OCI-LY1 (cell line): ENCODE data around the gene BMERB1.

ENCODE experiments used
- H2AFZ ChIP-seq: fragments of 200-600 bp; sonication (generic), shearing (Covaris generic); 2 replicates; pipeline ENCODE4 v1.6.0; 2014; ENCODE audit warnings: antibody characterized with exemption, mild to moderate bottlenecking, low read length
- H3F3A ChIP-seq: fragments of 200-600 bp; sonication (generic), shearing (Covaris generic); 2 replicates; pipeline ENCODE4 v1.6.0; 2014; ENCODE audit warnings: mild to moderate bottlenecking, antibody characterized with exemption, low read length, moderate library complexity; ENCODE audit not compliant: insufficient read depth
- H3K27ac ChIP-seq: fragments of 200-600 bp; sonication (generic); 2 replicates; pipeline ENCODE4 v1.5.1; 2014; ENCODE audit warnings: low read length, mixed run types, mild to moderate bottlenecking, low read depth; ENCODE audit not compliant: poor library complexity, severe bottlenecking
- H3K27me3 ChIP-seq: fragments of 200-600 bp; sonication (generic); 2 replicates; pipeline ENCODE4 v1.6.0; 2014; ENCODE audit warnings: antibody characterized with exemption, mild to moderate bottlenecking, low read length, moderate library complexity; ENCODE audit not compliant: insufficient read depth
- H3K36me3 ChIP-seq: fragments of 200-600 bp; sonication (generic); 2 replicates; pipeline ENCODE4 v1.6.1; 2014; ENCODE audit warnings: mild to moderate bottlenecking, antibody characterized with exemption, low read length, moderate library complexity, mixed read lengths; ENCODE audit not compliant: insufficient read depth
- H3K4me1 ChIP-seq: fragments of 200-600 bp; sonication (generic); 2 replicates; pipeline ENCODE4 v1.5.1; 2014; ENCODE audit warnings: mild to moderate bottlenecking, low read length, moderate library complexity; ENCODE audit not compliant: insufficient read depth, severe bottlenecking
- H3K4me2 ChIP-seq: fragments of 200-600 bp; sonication (generic), shearing (Covaris generic); 2 replicates; pipeline ENCODE4 v1.6.1; 2014; ENCODE audit warnings: low read length
- H3K4me3 ChIP-seq: fragments of 200-600 bp; sonication (generic); 2 replicates; pipeline ENCODE4 v1.5.1; 2014; ENCODE audit warnings: low read length, low read depth, mild to moderate bottlenecking, mixed read lengths; ENCODE audit not compliant: poor library complexity, severe bottlenecking
- H3K79me2 ChIP-seq: fragments of 200-600 bp; shearing (Covaris generic); 2 replicates; pipeline ENCODE4 v1.6.1; 2016; ENCODE audit warnings: mixed run types, low read length, mixed read lengths; ENCODE audit not compliant: insufficient read depth
- H3K9ac ChIP-seq: fragments of 200-600 bp; sonication (generic), shearing (Covaris generic); 2 replicates; pipeline ENCODE4 v1.6.1; 2014; ENCODE audit warnings: mild to moderate bottlenecking, low read length, mixed read lengths
- H3K9me2 ChIP-seq: fragments of 200-600 bp; sonication (generic), shearing (Covaris generic); 2 replicates; pipeline ENCODE4 v1.6.1; 2014; ENCODE audit warnings: low read depth, mild to moderate bottlenecking, low read length, mixed read lengths
- H3K9me3 ChIP-seq: fragments of 200-600 bp; shearing (Covaris generic); 2 replicates; pipeline ENCODE4 v1.6.1; 2014; ENCODE audit warnings: low read length, mixed read lengths
- H4K20me1 ChIP-seq: fragments of 200-600 bp; sonication (generic), shearing (Covaris generic); 2 replicates; pipeline ENCODE4 v1.6.0; 2016; ENCODE audit warnings: mild to moderate bottlenecking, low read length; ENCODE audit not compliant: insufficient read depth
- EZH2 ChIP-seq: fragments of 200-600 bp; sonication (generic), shearing (Covaris generic); IDR thresholded peaks from 2 replicates; pipeline ENCODE4 v1.8.0; 2017; ENCODE audit warnings: borderline replicate concordance, mixed run types, mild to moderate bottlenecking, antibody characterized with exemption, low read length, moderate library complexity, mixed read lengths
- TF ChIP-seq, protein P1 (sequence below): fragments of 200-600 bp; sonication (generic), shearing (Covaris generic); IDR thresholded peaks from 2 replicates; pipeline ENCODE4 v1.5.1; 2017; ENCODE audit warnings: mild to moderate bottlenecking, antibody characterized with exemption, low read length, moderate library complexity, mixed read lengths

Gene BMERB1

DNA sequence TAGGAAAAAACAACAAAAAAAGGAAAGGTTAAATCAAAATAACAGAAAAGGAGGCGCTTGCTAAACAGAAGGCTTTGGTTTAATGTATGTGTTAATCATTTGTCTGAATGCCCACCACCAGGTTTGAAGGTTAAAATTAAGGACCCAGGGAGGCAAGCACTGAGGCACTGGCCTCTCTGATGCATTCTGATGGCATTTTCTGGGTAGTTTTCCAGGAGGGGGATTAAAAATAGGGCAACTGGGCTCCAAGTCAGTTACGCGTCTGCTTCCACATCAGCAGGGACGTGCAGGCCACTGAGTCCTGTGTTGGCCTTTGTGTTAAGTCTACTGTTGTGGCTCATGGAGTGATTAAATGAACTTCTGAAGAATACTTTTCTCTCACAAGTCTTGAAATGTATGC is 181.6 kb downstream of the BMERB1 start:
- Histone ChIP-seq H3K27ac (no peak overlapping the region), H3F3A (no peaks in the 10 kb centered on the region), H3K4me3 (no peak overlapping the region), H3K79me2 (no peaks in the 10 kb centered on the region), H3K4me2 (no peak overlapping the region), H3K4me1 (no peaks in the 10 kb centered on the region), H3K36me3 (peaks cover 90% of the 10 kb centered on the region), H3K27me3 (no peaks in the 10 kb centered on the region), H3K9me3 (no peaks in the 10 kb centered on the region), H3K9ac (no peak overlapping the region), H3K9me2 (no peaks in the 10 kb centered on the region), H2AFZ (no peak overlapping the region), H4K20me1 (no peaks in the 10 kb centered on the region)
- no peak for TF ChIP-seq EZH2
- TF ChIP-seq, protein P1, sequence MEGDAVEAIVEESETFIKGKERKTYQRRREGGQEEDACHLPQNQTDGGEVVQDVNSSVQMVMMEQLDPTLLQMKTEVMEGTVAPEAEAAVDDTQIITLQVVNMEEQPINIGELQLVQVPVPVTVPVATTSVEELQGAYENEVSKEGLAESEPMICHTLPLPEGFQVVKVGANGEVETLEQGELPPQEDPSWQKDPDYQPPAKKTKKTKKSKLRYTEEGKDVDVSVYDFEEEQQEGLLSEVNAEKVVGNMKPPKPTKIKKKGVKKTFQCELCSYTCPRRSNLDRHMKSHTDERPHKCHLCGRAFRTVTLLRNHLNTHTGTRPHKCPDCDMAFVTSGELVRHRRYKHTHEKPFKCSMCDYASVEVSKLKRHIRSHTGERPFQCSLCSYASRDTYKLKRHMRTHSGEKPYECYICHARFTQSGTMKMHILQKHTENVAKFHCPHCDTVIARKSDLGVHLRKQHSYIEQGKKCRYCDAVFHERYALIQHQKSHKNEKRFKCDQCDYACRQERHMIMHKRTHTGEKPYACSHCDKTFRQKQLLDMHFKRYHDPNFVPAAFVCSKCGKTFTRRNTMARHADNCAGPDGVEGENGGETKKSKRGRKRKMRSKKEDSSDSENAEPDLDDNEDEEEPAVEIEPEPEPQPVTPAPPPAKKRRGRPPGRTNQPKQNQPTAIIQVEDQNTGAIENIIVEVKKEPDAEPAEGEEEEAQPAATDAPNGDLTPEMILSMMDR, result no peak

DNA sequence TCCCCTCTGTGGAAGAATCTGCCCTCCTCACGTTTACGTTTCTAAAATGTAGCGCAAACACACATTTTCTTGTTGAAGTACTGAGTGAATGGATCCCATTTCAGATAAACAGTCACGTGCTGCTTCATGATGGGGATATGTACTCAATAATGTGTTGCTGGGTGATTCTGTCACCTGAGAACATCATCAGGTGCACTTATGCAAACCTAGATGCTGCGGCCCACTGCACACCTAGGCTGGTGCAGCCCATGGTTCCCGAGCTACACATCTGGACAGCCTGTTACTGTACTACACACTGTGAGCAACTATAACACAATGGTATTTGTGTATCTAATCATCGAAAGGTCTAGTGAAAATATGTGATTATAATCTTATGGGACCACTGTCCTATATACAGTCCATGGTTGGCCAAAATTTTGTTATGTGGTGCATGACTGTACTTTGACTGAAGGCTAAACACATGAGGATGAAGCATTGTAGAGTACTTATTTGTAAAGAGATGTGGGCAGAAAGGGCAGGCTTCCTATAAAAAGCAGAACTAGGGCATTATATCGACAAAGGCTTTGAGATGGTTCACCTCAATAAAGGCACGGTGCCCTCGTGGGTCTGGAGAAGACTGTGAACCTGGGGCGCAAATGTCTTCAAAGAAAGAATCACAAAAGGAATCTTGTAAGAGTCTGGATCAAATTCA is 182.2 kb downstream of the BMERB1 start:
- H3K27ac ChIP-seq, result no peak overlapping the region
- H3K9ac ChIP-seq, result no peak overlapping the region
- H3K9me3 ChIP-seq, result no peaks in the 10 kb centered on the region
- no peak overlapping the region for H2AFZ ChIP-seq
- H3K4me1 ChIP-seq, result no peaks in the 10 kb centered on the region
- H3F3A ChIP-seq, result no peaks in the 10 kb centered on the region
- no peaks in the 10 kb centered on the region for H4K20me1 ChIP-seq
- H3K36me3 ChIP-seq, result peaks cover 90% of the 10 kb centered on the region
- no peak overlapping the region for H3K4me3 ChIP-seq
- H3K79me2 ChIP-seq, result no peaks in the 10 kb centered on the region
- no peaks in the 10 kb centered on the region for H3K27me3 ChIP-seq
- no peak for TF ChIP-seq EZH2
- TF ChIP-seq, protein P1, result no peak
- H3K4me2 ChIP-seq, result no peak overlapping the region
- no peaks in the 10 kb centered on the region for H3K9me2 ChIP-seq

DNA sequence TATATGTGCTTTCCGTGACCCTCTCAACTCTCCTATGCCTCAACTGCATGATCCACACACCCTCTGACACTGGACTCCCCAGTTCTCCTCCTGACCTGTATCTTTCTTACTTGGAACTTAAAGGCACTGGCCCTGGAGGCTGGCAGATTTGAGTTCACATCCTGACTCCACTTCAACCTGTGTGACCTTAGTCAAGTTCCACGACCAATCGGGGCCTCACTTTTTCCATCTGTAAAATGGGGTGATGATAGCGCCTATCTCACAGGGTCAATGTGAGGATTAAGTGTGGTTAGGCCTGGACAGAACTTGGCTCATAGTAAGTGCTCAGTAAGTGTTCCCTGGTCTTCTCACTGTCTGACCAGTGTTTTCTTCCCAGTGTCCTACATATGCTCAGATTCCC is 183.5 kb downstream of the BMERB1 start:
- H3K4me3 ChIP-seq, result no peak overlapping the region
- no peak overlapping the region for H2AFZ ChIP-seq
- H3K79me2 ChIP-seq, result no peaks in the 10 kb centered on the region
- no peaks in the 10 kb centered on the region for H3K4me1 ChIP-seq
- H3K9me3 ChIP-seq, result no peaks in the 10 kb centered on the region
- H3K27me3 ChIP-seq, result no peaks in the 10 kb centered on the region
- H3K9ac ChIP-seq, result no peak overlapping the region
- H3K9me2 ChIP-seq, result no peaks in the 10 kb centered on the region
- no peak overlapping the region for H3K27ac ChIP-seq
- no peaks in the 10 kb centered on the region for H4K20me1 ChIP-seq
- no peak overlapping the region for H3K4me2 ChIP-seq
- H3F3A ChIP-seq, result no peaks in the 10 kb centered on the region
- TF ChIP-seq EZH2, result no peak
- TF ChIP-seq, protein P1, result no peak
- H3K36me3 ChIP-seq, result peaks cover 90% of the 10 kb centered on the region
